Measurements from ENCODE around the gene PEPD.

DNA sequence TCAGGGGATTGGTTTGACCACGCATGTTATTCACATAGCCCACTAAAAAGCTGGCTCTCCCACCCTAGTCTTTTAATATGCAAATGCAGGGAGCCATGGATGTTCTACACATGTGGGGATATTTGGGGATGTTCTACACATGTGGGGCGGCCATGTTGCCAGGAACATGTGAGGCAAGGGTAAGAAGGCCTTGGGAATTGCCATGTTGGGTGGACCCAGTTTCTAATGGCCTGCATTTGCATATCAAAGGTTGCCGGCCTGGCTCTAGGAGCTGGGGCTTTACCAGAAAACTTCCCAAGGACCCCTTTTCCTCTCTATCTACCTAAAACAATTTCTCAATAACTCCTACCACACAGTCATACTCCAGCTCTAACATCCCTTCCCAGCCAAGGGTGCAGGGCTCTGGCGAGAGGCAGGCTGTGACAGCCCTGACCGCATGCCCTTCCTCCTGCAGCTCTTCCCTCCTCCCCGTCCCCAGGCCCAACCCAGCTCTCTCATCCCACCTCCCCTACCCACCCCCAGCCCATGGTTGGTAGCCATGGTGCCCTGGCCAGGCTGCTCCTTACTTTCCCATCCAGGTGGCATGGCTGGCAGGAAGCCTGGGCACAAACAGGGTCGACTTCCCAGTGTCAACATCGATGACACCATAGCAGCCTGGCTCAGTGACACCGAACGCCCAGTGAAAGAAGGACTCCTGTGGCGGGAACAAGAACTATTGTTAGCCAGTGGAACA is 11.0 kb downstream of the PEPD start:
- TF ChIP-seq RAD21 (conservative IDR thresholded peaks at IDR 0.05) = no peak
- TF ChIP-seq, protein P1, sequence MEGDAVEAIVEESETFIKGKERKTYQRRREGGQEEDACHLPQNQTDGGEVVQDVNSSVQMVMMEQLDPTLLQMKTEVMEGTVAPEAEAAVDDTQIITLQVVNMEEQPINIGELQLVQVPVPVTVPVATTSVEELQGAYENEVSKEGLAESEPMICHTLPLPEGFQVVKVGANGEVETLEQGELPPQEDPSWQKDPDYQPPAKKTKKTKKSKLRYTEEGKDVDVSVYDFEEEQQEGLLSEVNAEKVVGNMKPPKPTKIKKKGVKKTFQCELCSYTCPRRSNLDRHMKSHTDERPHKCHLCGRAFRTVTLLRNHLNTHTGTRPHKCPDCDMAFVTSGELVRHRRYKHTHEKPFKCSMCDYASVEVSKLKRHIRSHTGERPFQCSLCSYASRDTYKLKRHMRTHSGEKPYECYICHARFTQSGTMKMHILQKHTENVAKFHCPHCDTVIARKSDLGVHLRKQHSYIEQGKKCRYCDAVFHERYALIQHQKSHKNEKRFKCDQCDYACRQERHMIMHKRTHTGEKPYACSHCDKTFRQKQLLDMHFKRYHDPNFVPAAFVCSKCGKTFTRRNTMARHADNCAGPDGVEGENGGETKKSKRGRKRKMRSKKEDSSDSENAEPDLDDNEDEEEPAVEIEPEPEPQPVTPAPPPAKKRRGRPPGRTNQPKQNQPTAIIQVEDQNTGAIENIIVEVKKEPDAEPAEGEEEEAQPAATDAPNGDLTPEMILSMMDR (IDR thresholded peaks at IDR 0.05; ENCODE audit: poor library complexity, severe bottlenecking) = no peak
- TF ChIP-seq EZH2 (IDR thresholded peaks at IDR 0.05; ENCODE audit: borderline replicate concordance, insufficient read depth, low read length, poor library complexity, severe bottlenecking) = no peak
- no peak for TF ChIP-seq POLR2AphosphoS5 (IDR thresholded peaks at IDR 0.05)
- TF ChIP-seq EP300 (conservative IDR thresholded peaks at IDR 0.05; ENCODE audit: poor library complexity, severe bottlenecking) = no peak
- TF ChIP-seq TAF1 (IDR thresholded peaks at IDR 0.05; ENCODE audit: low read depth) = no peak
- TF ChIP-seq, protein P2, sequence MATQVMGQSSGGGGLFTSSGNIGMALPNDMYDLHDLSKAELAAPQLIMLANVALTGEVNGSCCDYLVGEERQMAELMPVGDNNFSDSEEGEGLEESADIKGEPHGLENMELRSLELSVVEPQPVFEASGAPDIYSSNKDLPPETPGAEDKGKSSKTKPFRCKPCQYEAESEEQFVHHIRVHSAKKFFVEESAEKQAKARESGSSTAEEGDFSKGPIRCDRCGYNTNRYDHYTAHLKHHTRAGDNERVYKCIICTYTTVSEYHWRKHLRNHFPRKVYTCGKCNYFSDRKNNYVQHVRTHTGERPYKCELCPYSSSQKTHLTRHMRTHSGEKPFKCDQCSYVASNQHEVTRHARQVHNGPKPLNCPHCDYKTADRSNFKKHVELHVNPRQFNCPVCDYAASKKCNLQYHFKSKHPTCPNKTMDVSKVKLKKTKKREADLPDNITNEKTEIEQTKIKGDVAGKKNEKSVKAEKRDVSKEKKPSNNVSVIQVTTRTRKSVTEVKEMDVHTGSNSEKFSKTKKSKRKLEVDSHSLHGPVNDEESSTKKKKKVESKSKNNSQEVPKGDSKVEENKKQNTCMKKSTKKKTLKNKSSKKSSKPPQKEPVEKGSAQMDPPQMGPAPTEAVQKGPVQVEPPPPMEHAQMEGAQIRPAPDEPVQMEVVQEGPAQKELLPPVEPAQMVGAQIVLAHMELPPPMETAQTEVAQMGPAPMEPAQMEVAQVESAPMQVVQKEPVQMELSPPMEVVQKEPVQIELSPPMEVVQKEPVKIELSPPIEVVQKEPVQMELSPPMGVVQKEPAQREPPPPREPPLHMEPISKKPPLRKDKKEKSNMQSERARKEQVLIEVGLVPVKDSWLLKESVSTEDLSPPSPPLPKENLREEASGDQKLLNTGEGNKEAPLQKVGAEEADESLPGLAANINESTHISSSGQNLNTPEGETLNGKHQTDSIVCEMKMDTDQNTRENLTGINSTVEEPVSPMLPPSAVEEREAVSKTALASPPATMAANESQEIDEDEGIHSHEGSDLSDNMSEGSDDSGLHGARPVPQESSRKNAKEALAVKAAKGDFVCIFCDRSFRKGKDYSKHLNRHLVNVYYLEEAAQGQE (IDR thresholded peaks at IDR 0.05; ENCODE audit: borderline replicate concordance) = no peak
